HCT116 (cell line): ENCODE data around the gene ROS1. TPM values are rescaled to one million over a fixed set of nuclear protein-coding genes. Genes with fewer than 3 reads are reported as not detected.

Source experiments
- ATAC-seq: fragments of 200-7000 bp; cut with Tn5 transposase; 2 replicates; pipeline ENCODE4 v1.9.1; 2020; ENCODE audit warnings: mild to moderate bottlenecking, moderate library complexity
- BruUV-seq: library from RNA; stranded (reverse); fragments of 400-500 nt; replicated peaks from 2 replicates; lab custom pipeline; 2021; lab: Mats Ljungman, UMichigan
- CTCF ChIA-PET: fragments of 300-600 bp; sonication (Branson Sonifier 250); formaldehyde crosslinking; loops from one replicate; lab custom pipeline; 2021; ENCODE audit warnings: antibody characterized with exemption; lab: Charles Lee
- POLR2A ChIA-PET: fragments of 300-600, 350-600 bp; sonication (Branson Sonifier 250); formaldehyde crosslinking; loops from one replicate; lab custom pipeline; 2021; ENCODE audit warnings: antibody characterized with exemption; lab: Charles Lee
- RAD21 ChIA-PET, 2 experiments: fragments of 300-600 bp; sonication (Branson Sonifier 250); formaldehyde crosslinking; loops; one replicate each; lab custom pipeline; 2023; ENCODE audit warnings: low total read pairs in 2 of 2; ENCODE audit not compliant: uncharacterized antibody in 2 of 2, unreplicated experiment in 2 of 2, low non-redundant PET in 1 of 2; lab: Charles Lee
- DNase-seq: peaks from one replicate; pipeline ENCODE4 v3.0.0-alpha.2; 2010; ENCODE audit warnings: low read depth, low spot score
- H2AFZ ChIP-seq: fragments of 200-600 bp; shearing (Covaris generic), sonication (generic); 2 replicates; pipeline ENCODE4 v1.6.1; 2017; ENCODE audit warnings: low read depth, mixed run types, mixed read lengths, antibody characterized with exemption, low read length; ENCODE audit not compliant: poor library complexity, severe bottlenecking
- H3K27ac ChIP-seq: 2 replicates; pipeline ENCODE4 v1.5.1; 2012; ENCODE audit warnings: low read depth, low read length
- H3K27me3 ChIP-seq: fragments of 200-600 bp; sonication (generic); 2 replicates; pipeline ENCODE4 v1.6.1; 2016; ENCODE audit warnings: mixed run types, low read length, mixed read lengths; ENCODE audit not compliant: insufficient read depth
- H3K36me3 ChIP-seq, 2 experiments: fragments of 200-500 bp in 1 of 2; fragments of 200-600 bp in 1 of 2; sonication (Bioruptor generic) in 1 of 2; sonication (generic) in 1 of 2; 2 replicates each; pipeline versions ENCODE4 v1.5.1 to v1.6.1; 2014 to 2016; ENCODE audit warnings: low read length in 2 of 2, inconsistent platforms in 1 of 2, mixed read lengths in 1 of 2, mixed run types in 1 of 2; ENCODE audit not compliant: insufficient read depth in 2 of 2, control insufficient read depth in 1 of 2
- H3K4me1 ChIP-seq, 2 experiments: fragments of 200-600 bp in 1 of 2; sonication (generic) in 1 of 2; 2 replicates each; pipeline versions ENCODE4 v1.5.1 to v1.6.1; 2012 to 2017; ENCODE audit warnings: low read length in 2 of 2, inconsistent platforms in 1 of 2, mild to moderate bottlenecking in 1 of 2, mixed read lengths in 1 of 2, mixed run types in 1 of 2, moderate library complexity in 1 of 2; ENCODE audit not compliant: insufficient read depth in 2 of 2, control insufficient read depth in 1 of 2
- H3K4me2 ChIP-seq: fragments of 200-600 bp; sonication (generic); 2 replicates; pipeline ENCODE4 v1.6.1; 2017; ENCODE audit warnings: mixed run types, low read length, mixed read lengths
- H3K4me3 ChIP-seq, 2 experiments: fragments of 200-600 bp in 1 of 2; sonication (generic) in 1 of 2; replicated peaks in 1 of 2; 2 replicates each; pipeline ENCODE4 v1.5.1; 2011 to 2016; ENCODE audit warnings: low read length in 2 of 2, control low read depth in 1 of 2, low read depth in 1 of 2, mild to moderate bottlenecking in 1 of 2, mixed read lengths in 1 of 2, mixed run types in 1 of 2
- H3K79me2 ChIP-seq: fragments of 200-600 bp; sonication (generic); 2 replicates; pipeline ENCODE4 v1.6.1; 2017; ENCODE audit warnings: mild to moderate bottlenecking, mixed run types, low read length, moderate library complexity, mixed read lengths; ENCODE audit not compliant: insufficient read depth
- H3K9ac ChIP-seq: fragments of 200-600 bp; sonication (generic); 2 replicates; pipeline ENCODE4 v1.6.1; 2016; ENCODE audit warnings: low read length, mixed read lengths
- H3K9me2 ChIP-seq: fragments of 200-600 bp; sonication (generic), shearing (Covaris generic); 2 replicates; pipeline ENCODE4 v1.6.1; 2017; ENCODE audit warnings: mixed run types, mild to moderate bottlenecking, moderate library complexity; ENCODE audit not compliant: insufficient read depth
- H3K9me3 ChIP-seq, 2 experiments: fragments of 200-500 bp in 1 of 2; fragments of 200-600 bp in 1 of 2; sonication (Bioruptor generic) in 1 of 2; sonication (generic) in 1 of 2; 2 replicates each; pipeline ENCODE4 v1.6.1; 2014 to 2017; ENCODE audit warnings: low read length in 2 of 2, mixed read lengths in 2 of 2, inconsistent platforms in 1 of 2, low read depth in 1 of 2, mild to moderate bottlenecking in 1 of 2, mixed run types in 1 of 2, moderate library complexity in 1 of 2; ENCODE audit not compliant: control insufficient read depth in 1 of 2, insufficient read depth in 1 of 2
- H4K20me1 ChIP-seq: fragments of 200-600 bp; sonication (generic), shearing (Covaris generic); 2 replicates; pipeline ENCODE4 v1.6.1; 2017; ENCODE audit warnings: mixed run types, mild to moderate bottlenecking, moderate library complexity; ENCODE audit not compliant: insufficient read depth
- CBX3 ChIP-seq: IDR thresholded peaks from 2 replicates; pipeline ENCODE4 v1.6.1; 2012; ENCODE audit warnings: low read depth
- CEBPB ChIP-seq: IDR thresholded peaks from 2 replicates; pipeline ENCODE4 v1.6.1; 2012; ENCODE audit warnings: low read depth
- EZH2 ChIP-seq: fragments of 200-600 bp; sonication (generic); IDR thresholded peaks from 2 replicates; pipeline ENCODE4 v1.6.1; 2017; ENCODE audit warnings: antibody characterized with exemption, mixed run types
- EZH2phosphoT487 ChIP-seq: fragments of 200-600 bp; IDR thresholded peaks from 2 replicates; pipeline ENCODE4 v1.6.1; 2018; ENCODE audit warnings: antibody characterized with exemption, borderline replicate concordance
- FOSL1 ChIP-seq: IDR thresholded peaks from 2 replicates; pipeline ENCODE4 v1.6.1; 2012; ENCODE audit warnings: low read depth
- MAX ChIP-seq: IDR thresholded peaks from 2 replicates; pipeline ENCODE4 v1.6.1; 2012
- POLR2A ChIP-seq: IDR thresholded peaks from 2 replicates; pipeline ENCODE4 v1.7.0; 2011; ENCODE audit warnings: borderline replicate concordance; ENCODE audit not compliant: insufficient read depth, insufficient read length; ENCODE audit errors: extremely low read depth
- POLR2AphosphoS5 ChIP-seq: IDR thresholded peaks from 2 replicates; pipeline ENCODE4 v1.6.1; 2011; ENCODE audit warnings: mild to moderate bottlenecking, low read depth, low read length, moderate library complexity
- REST ChIP-seq: IDR thresholded peaks from 2 replicates; pipeline ENCODE4 v1.6.1; 2012; ENCODE audit warnings: low read depth
- SP1 ChIP-seq: IDR thresholded peaks from 2 replicates; pipeline ENCODE4 v1.6.1; 2012; ENCODE audit warnings: low read depth
- TCF7L2 ChIP-seq: IDR thresholded peaks from 2 replicates; pipeline ENCODE4 v1.7.0; 2011; ENCODE audit warnings: borderline replicate concordance, inconsistent platforms; ENCODE audit not compliant: insufficient read depth, insufficient read length; ENCODE audit errors: extremely low read depth
- intact Hi-C: fragments of 100-400 bp; cut with micrococcal nuclease; formaldehyde crosslinking; loops from 2 replicates; pipeline ENCODE4 v1.10.0; 2022
- total RNA-seq: library from RNA; stranded (reverse); gene quantifications from one replicate; pipeline ENCODE4 v1.2.1, GENCODE V29; 2021; ENCODE audit not compliant: unreplicated experiment

The ROS1 gene
- total RNA-seq, 1 experiment from 2014 or later: not detected

- Histone ChIP-seq H3K27me3 (no peaks in the 10 kb centered on the region), H2AFZ (no peak overlapping the region), H3K4me3 (no peak overlapping the region), H3K27ac (no peak overlapping the region), H3K36me3 (no peaks in the 10 kb centered on the region), H3K4me1 (no peaks in the 10 kb centered on the region), H3K9me3 (no peaks in the 10 kb centered on the region), H3K9ac (no peak overlapping the region), H3K79me2 (no peaks in the 10 kb centered on the region), H3K9me2 (no peaks in the 10 kb centered on the region), H3K4me2 (no peak overlapping the region), H4K20me1 (no peaks in the 10 kb centered on the region)
- no peak for DNase-seq
- ChIA-PET POLR2A (no interaction called here), RAD21 (no interaction called here), CTCF (no interaction called here)
- intact Hi-C loops: no loop called here
- no peak for ATAC-seq
- no TSS peak for BruUV-seq
- TF ChIP-seq EZH2: no peak
- no peak for TF ChIP-seq CBX3
- no peak for TF ChIP-seq SP1
- TF ChIP-seq POLR2AphosphoS5: no peak
- TF ChIP-seq POLR2A: no peak
- no peak for TF ChIP-seq MAX
- TF ChIP-seq EZH2phosphoT487: no peak
- no peak for TF ChIP-seq TCF7L2
- no peak for TF ChIP-seq REST
- TF ChIP-seq CEBPB: no peak
- TF ChIP-seq FOSL1: no peak
These were observed 126.8 kb downstream of the ROS1 start for GRCh38 chr6:117298941-117299340.
